ENCODE data around the gene ITGA4. TPM values are rescaled to one million over a fixed set of nuclear protein-coding genes. Genes with fewer than 3 reads are reported as not detected.

ITGA4 gene
- total and polyA plus RNA-seq, 9 of the 15 experiments (the other 6 are each of a cell fraction or from before 2014, with no cell fraction given) = 0.06 to 0.81 (median 0.27) TPM

DNA sequence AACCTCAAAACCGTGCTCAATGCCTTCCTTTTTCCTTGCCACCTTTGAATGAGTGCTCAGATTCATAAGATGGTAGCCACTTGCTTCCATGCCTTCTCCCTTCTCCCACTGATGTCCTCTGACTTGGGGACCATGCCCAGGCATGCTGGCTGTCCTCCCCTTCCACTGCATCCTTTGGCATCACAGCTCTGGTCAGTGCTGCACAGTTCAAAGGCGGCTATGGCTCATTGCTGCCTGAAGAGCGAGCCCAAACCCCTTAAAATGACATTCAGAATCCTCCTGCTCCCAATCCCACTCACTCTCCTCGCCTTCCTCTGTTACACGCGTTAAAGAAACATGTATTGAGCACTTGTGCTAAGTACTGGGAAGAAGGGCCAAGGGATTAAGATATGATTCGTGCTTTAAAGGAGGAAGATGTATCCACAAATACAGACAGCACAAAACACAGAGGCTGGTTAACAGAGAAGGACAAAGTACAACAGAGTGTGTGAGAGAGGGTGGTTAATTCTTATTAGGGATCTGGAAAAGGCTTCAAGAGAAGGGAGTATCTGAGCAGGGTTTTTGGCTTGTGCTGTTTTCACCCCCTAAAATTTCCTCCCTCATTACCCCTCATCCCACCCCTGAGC lies 118.0 kb downstream of the ITGA4 start:
- in situ Hi-C loops (cut with MboI) (no loop called here), intact Hi-C loops (cut with micrococcal nuclease) (no loop called here)
- WGBS (ENCODE audit: insufficient coverage, low coverage, missing lambda C conversion rate) = 0% methylated on average over 7 of the region's 7 CpGs

More for the DNA sequence above, 118.0 kb downstream of the ITGA4 start:
- Histone ChIP-seq H3K4me1 (replicated peaks in 1 of 2; ENCODE audit: control insufficient read depth in 2 of 2, insufficient read depth in 2 of 2, low read length in 2 of 2) (no peaks in the 10 kb centered on the region), H3K9me1 (ENCODE audit: control insufficient read depth, insufficient read depth, low read length) (no peaks in the 10 kb centered on the region), H3K27ac (ENCODE audit: extremely low read depth, low read depth, low read length) (no peak overlapping the region), H3K9me3 (replicated peaks; ENCODE audit: control insufficient read depth, insufficient read depth, low read depth, low read length) (no peaks in the 10 kb centered on the region; the same call in 1 of the 2 replicates), H3K4me3 (no peak overlapping the region), H3K27me3 (ENCODE audit: control insufficient read depth in 2 of 2, insufficient read depth in 2 of 2, low read length in 2 of 2) (no peaks in the 10 kb centered on the region), H3K9ac (ENCODE audit: insufficient read depth in 1 of 2, low read depth in 2 of 2, low read length in 2 of 2) (no peak overlapping the region), H2AFZ (ENCODE audit: low read depth, low read length) (no peak overlapping the region), H3K4me2 (ENCODE audit: insufficient read depth, low read length) (no peak overlapping the region), H4K20me1 (replicated peaks; ENCODE audit: control insufficient read depth, insufficient read depth, low read length) (no peaks in the 10 kb centered on the region), H3K36me3 (ENCODE audit: control insufficient read depth, insufficient read depth, low read length) (no peaks in the 10 kb centered on the region), H3K79me2 (ENCODE audit: control insufficient read depth, insufficient read depth, low read length) (no peaks in the 10 kb centered on the region)
- no TSS peak for BruUV-seq (replicated peaks)
- FAIRE-seq (no peak), DNase-seq (ENCODE audit: extremely low read depth in 1 of 4, low spot score in 3 of 4) (no peak), ATAC-seq (no peak)
- POLR2A ChIA-PET = no interaction called here
- CTCF ChIA-PET (ENCODE audit: low intra/inter-chr PET ratio) = interaction anchor here (0.5 kb wide), 1 partner anchor 243 kb away, joined by 7 read pairs; no protein-coding TSS in a partner anchor
- TF ChIP-seq, protein P1, sequence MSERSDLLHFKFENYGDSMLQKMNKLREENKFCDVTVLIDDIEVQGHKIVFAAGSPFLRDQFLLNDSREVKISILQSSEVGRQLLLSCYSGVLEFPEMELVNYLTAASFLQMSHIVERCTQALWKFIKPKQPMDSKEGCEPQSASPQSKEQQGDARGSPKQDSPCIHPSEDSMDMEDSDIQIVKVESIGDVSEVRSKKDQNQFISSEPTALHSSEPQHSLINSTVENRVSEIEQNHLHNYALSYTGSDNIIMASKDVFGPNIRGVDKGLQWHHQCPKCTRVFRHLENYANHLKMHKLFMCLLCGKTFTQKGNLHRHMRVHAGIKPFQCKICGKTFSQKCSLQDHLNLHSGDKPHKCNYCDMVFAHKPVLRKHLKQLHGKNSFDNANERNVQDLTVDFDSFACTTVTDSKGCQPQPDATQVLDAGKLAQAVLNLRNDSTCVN (CRISPR knock-in tag; IDR thresholded peaks at IDR 0.05) = no peak
- TF ChIP-seq, protein P2, sequence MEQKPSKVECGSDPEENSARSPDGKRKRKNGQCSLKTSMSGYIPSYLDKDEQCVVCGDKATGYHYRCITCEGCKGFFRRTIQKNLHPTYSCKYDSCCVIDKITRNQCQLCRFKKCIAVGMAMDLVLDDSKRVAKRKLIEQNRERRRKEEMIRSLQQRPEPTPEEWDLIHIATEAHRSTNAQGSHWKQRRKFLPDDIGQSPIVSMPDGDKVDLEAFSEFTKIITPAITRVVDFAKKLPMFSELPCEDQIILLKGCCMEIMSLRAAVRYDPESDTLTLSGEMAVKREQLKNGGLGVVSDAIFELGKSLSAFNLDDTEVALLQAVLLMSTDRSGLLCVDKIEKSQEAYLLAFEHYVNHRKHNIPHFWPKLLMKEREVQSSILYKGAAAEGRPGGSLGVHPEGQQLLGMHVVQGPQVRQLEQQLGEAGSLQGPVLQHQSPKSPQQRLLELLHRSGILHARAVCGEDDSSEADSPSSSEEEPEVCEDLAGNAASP (IDR thresholded peaks at IDR 0.05) = no peak
- TF ChIP-seq ETS2 (tag; IDR thresholded peaks at IDR 0.05; ENCODE audit: borderline replicate concordance, poor library complexity, severe bottlenecking) (no peak), ZNF253 (CRISPR knock-in tag; conservative IDR thresholded peaks at IDR 0.05) (no peak), MXI1 (IDR thresholded peaks at IDR 0.05; ENCODE audit: low read depth, low read length) (no peak), MECOM (CRISPR knock-in tag; IDR thresholded peaks at IDR 0.05) (no peak), ZNF75A (CRISPR knock-in tag; IDR thresholded peaks at IDR 0.05) (no peak), HNRNPUL1 (IDR thresholded peaks at IDR 0.05; ENCODE audit: low read length) (no peak)
- TF ChIP-seq, protein P3, sequence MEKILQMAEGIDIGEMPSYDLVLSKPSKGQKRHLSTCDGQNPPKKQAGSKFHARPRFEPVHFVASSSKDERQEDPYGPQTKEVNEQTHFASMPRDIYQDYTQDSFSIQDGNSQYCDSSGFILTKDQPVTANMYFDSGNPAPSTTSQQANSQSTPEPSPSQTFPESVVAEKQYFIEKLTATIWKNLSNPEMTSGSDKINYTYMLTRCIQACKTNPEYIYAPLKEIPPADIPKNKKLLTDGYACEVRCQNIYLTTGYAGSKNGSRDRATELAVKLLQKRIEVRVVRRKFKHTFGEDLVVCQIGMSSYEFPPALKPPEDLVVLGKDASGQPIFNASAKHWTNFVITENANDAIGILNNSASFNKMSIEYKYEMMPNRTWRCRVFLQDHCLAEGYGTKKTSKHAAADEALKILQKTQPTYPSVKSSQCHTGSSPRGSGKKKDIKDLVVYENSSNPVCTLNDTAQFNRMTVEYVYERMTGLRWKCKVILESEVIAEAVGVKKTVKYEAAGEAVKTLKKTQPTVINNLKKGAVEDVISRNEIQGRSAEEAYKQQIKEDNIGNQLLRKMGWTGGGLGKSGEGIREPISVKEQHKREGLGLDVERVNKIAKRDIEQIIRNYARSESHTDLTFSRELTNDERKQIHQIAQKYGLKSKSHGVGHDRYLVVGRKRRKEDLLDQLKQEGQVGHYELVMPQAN (IDR thresholded peaks at IDR 0.05; ENCODE audit: borderline replicate concordance) = no peak

Measured in K562 (cell line).